Suppressor macrophage treated with lipopolysaccharide for 1 hour (primary cell): ENCODE measurements around the gene FBXO8.

Experiments used
- DNase-seq, 3 donors: peaks; one replicate each; pipeline ENCODE4 v3.0.0-alpha.2; 2020 to 2022

The FBXO8 gene

GRCh38 chr4:174204164-174204831 is 79.2 kb downstream of the FBXO8 start:
- no peak for DNase-seq

GRCh38 chr4:174201871-174202270 is 81.6 kb downstream of the FBXO8 start:
- no peak for DNase-seq

GRCh38 chr4:174199735-174200134 is 83.7 kb downstream of the FBXO8 start:
- DNase-seq = no peak

- no peak for DNase-seq
These were observed 84.6 kb downstream of the FBXO8 start for GRCh38 chr4:174198828-174199227.

GRCh38 chr4:174198396-174198795 is 85.1 kb downstream of the FBXO8 start:
- DNase-seq = no peak

GRCh38 chr4:174193438-174194374 is 89.8 kb downstream of the FBXO8 start:
- DNase-seq = no peak

GRCh38 chr4:174192943-174193342 is 90.5 kb downstream of the FBXO8 start:
- DNase-seq = no peak

GRCh38 chr4:174190832-174191500 is 92.5 kb downstream of the FBXO8 start:
- DNase-seq = no peak

GRCh38 chr4:174189392-174190015 is 94.0 kb downstream of the FBXO8 start:
- DNase-seq = no peak
